Hepatocyte (in vitro differentiated cells): ENCODE measurements around the gene SRP72.
"Not testable (repeated sequence)": the region's sequence is repeated elsewhere in the genome, so short reads cannot be mapped to it uniquely, and the experiment has no call there.

Source experiments
- CTCF ChIP-seq: fragments of 200-600 bp; sonication (generic); IDR thresholded peaks from 2 replicates; pipeline ENCODE4 v1.5.1; 2016; ENCODE audit warnings: antibody characterized with exemption, mild to moderate bottlenecking; ENCODE audit not compliant: poor library complexity
- EZH2 ChIP-seq: fragments of 200-600 bp; sonication (generic); IDR thresholded peaks from 2 replicates; pipeline ENCODE4 v1.6.1; 2016; ENCODE audit warnings: antibody characterized with exemption, mild to moderate bottlenecking, borderline replicate concordance
- EZH2phosphoT487 ChIP-seq: fragments of 200-600 bp; sonication (generic); IDR thresholded peaks from one replicate; pipeline ENCODE4 v1.6.1; 2018; ENCODE audit warnings: antibody characterized with exemption, mild to moderate bottlenecking, low read depth, moderate library complexity; ENCODE audit not compliant: unreplicated experiment, severe bottlenecking

- not testable (repeated sequence) for TF ChIP-seq CTCF, EZH2, EZH2phosphoT487
These were observed 17.9 kb upstream of the SRP72 start for GRCh38 chr4:56449475-56449874.
